ENCODE results near the gene ADAMTS4. TPM values are rescaled to one million over a fixed set of nuclear protein-coding genes. Genes with fewer than 3 reads are reported as not detected.

The ADAMTS4 gene
- total RNA-seq, 4 donors from 2014 or later = 0.93 to 9.9 (median 6.3) TPM

GRCh38 chr1:161162052-161162451 lies 36.8 kb downstream of the ADAMTS4 start:
- 67% methylated on average over 7 of the region's 7 CpGs for WGBS
- peak; percentile 34 to 48 for DNase-seq (ENCODE audit: low spot score in 2 of 2)
- H3K4me3 ChIP-seq = no peak overlapping the region
- TF ChIP-seq EP300 (IDR thresholded peaks at IDR 0.05) (no peak), POLR2AphosphoS5 (IDR thresholded peaks at IDR 0.05) (no peak), POLR2A (IDR thresholded peaks at IDR 0.05) (no peak), CTCF (IDR thresholded peaks at IDR 0.05) (no peak)
- no peaks in the 10 kb centered on the region for H3K27me3 ChIP-seq
- H3K9me3 ChIP-seq = no peaks in the 10 kb centered on the region
- no peak overlapping the region for H3K27ac ChIP-seq
- H3K4me1 ChIP-seq = peaks cover 45% of the 10 kb centered on the region
- peaks cover 41% of the 10 kb centered on the region for H3K36me3 ChIP-seq

GRCh38 chr1:161161652-161162051 lies 37.2 kb downstream of the ADAMTS4 start:
- peak in 1 of 2 donors; percentile 28 for DNase-seq (ENCODE audit: low spot score in 2 of 2)
- TF ChIP-seq POLR2AphosphoS5 (IDR thresholded peaks at IDR 0.05) (no peak), EP300 (IDR thresholded peaks at IDR 0.05) (no peak), POLR2A (IDR thresholded peaks at IDR 0.05) (no peak), CTCF (IDR thresholded peaks at IDR 0.05) (no peak)
- Histone ChIP-seq H3K27ac (no peak overlapping the region), H3K4me1 (peaks cover 41% of the 10 kb centered on the region), H3K4me3 (no peak overlapping the region), H3K36me3 (peaks cover 41% of the 10 kb centered on the region), H3K27me3 (no peaks in the 10 kb centered on the region), H3K9me3 (no peaks in the 10 kb centered on the region)
- WGBS = 87% methylated on average over 5 of the region's 5 CpGs

GRCh38 chr1:161160671-161161145 lies 38.1 kb downstream of the ADAMTS4 start:
- no peak for TF ChIP-seq POLR2A (IDR thresholded peaks at IDR 0.05)
- no peak for TF ChIP-seq POLR2AphosphoS5 (IDR thresholded peaks at IDR 0.05)
- no peak for TF ChIP-seq CTCF (IDR thresholded peaks at IDR 0.05)
- no peak for TF ChIP-seq EP300 (IDR thresholded peaks at IDR 0.05)
- Histone ChIP-seq H3K4me3 (peak overlapping the region; percentile 78), H3K36me3 (peaks cover 41% of the 10 kb centered on the region), H3K4me1 (peaks cover 36% of the 10 kb centered on the region), H3K27ac (no peak overlapping the region), H3K27me3 (no peaks in the 10 kb centered on the region), H3K9me3 (no peaks in the 10 kb centered on the region)
- DNase-seq (ENCODE audit: low spot score in 2 of 2) = peak in 1 of 2 donors; percentile 38
- WGBS = 88% methylated on average over 16 of the region's 22 CpGs

- no peaks in the 10 kb centered on the region for H3K27me3 ChIP-seq
- 11% methylated on average over 7 of the region's 11 CpGs for WGBS
- peak overlapping the region; percentile 81 for H3K27ac ChIP-seq
- TF ChIP-seq CTCF (IDR thresholded peaks at IDR 0.05) = no peak
- TF ChIP-seq POLR2AphosphoS5 (IDR thresholded peaks at IDR 0.05) = no peak
- no peak for TF ChIP-seq POLR2A (IDR thresholded peaks at IDR 0.05)
- no peak for TF ChIP-seq EP300 (IDR thresholded peaks at IDR 0.05)
- DNase-seq (ENCODE audit: low spot score in 2 of 2) = no peak
- peaks cover 41% of the 10 kb centered on the region for H3K36me3 ChIP-seq
- H3K9me3 ChIP-seq = no peaks in the 10 kb centered on the region
- H3K4me1 ChIP-seq = peaks cover 32% of the 10 kb centered on the region
- peak overlapping the region; percentile 78 for H3K4me3 ChIP-seq
Measured at GRCh38 chr1:161159913-161160243, 39.0 kb downstream of the ADAMTS4 start.

GRCh38 chr1:161159087-161159912 lies 39.6 kb downstream of the ADAMTS4 start, which contains the start of gene USP21:
USP21 (plus strand) TSS chr1:161159500; CDS start chr1:161160641, 1,141 bp downstream.
- Histone ChIP-seq H3K27ac (peak within 1 kb of the TSS; percentile 81), H3K9me3 (no peaks in the 10 kb centered on the region), H3K4me1 (peaks cover 36% of the 10 kb centered on the region), H3K4me3 (peak within 1 kb of the TSS; percentile 78), H3K36me3 (peaks cover 36% of the 10 kb centered on the region), H3K27me3 (no peaks in the 10 kb centered on the region)
- WGBS = 0% methylated on average over 28 of the region's 60 CpGs
- TF ChIP-seq POLR2A (IDR thresholded peaks at IDR 0.05) (peak in 1 of 2 donors; percentile 29), POLR2AphosphoS5 (IDR thresholded peaks at IDR 0.05) (peak in 2 of 3 donors; percentile 66 to 70), CTCF (IDR thresholded peaks at IDR 0.05) (peak; percentile 35 to 46), EP300 (IDR thresholded peaks at IDR 0.05) (no peak)
- peak; percentile 96 to 98 for DNase-seq (ENCODE audit: low spot score in 2 of 2)

Data from suprapubic skin (tissue), 4 donors.